GM19023 (cell line): ENCODE measurements around the gene SH3BGRL3.

ENCODE experiments used
- ATAC-seq: cut with Tn5 transposase; IDR thresholded peaks from one replicate; pipeline ENCODE4 v1.9.1; 2021; ENCODE audit warnings: mild to moderate bottlenecking, moderate library complexity; ENCODE audit not compliant: unreplicated experiment

The SH3BGRL3 gene

GRCh38 chr1:26277261-26277661 is 2.6 kb upstream of the SH3BGRL3 start:
- ATAC-seq: no peak

- no peak for ATAC-seq
Observed at GRCh38 chr1:26277719-26278118, 2.2 kb upstream of the SH3BGRL3 start.

GRCh38 chr1:26278303-26278702 is 1.6 kb upstream of the SH3BGRL3 start:
- no peak for ATAC-seq

GRCh38 chr1:26278724-26279455 is 996 bp upstream of the SH3BGRL3 start:
- ATAC-seq: no peak

GRCh38 chr1:26280333-26281042 is 602 bp downstream of the SH3BGRL3 start:
- no peak for ATAC-seq

- ATAC-seq: no peak
Observed at GRCh38 chr1:26281091-26281958, 1.4 kb downstream of the SH3BGRL3 start.

GRCh38 chr1:26281971-26282370 is 2.1 kb downstream of the SH3BGRL3 start:
- no peak for ATAC-seq

- no peak for ATAC-seq
Observed at GRCh38 chr1:26282401-26282918, 2.6 kb downstream of the SH3BGRL3 start.

GRCh38 chr1:26283279-26283853 is 3.5 kb downstream of the SH3BGRL3 start:
- no peak for ATAC-seq

GRCh38 chr1:26283871-26284596 is 4.1 kb downstream of the SH3BGRL3 start:
- ATAC-seq: no peak

- ATAC-seq: no peak
Observed at GRCh38 chr1:26284597-26285347, 4.9 kb downstream of the SH3BGRL3 start.

- no peak for ATAC-seq
Observed at GRCh38 chr1:26285366-26286063, 5.6 kb downstream of the SH3BGRL3 start.

GRCh38 chr1:26286064-26286416 is 6.2 kb downstream of the SH3BGRL3 start:
- no peak for ATAC-seq

- ATAC-seq: no peak
Observed at GRCh38 chr1:26287033-26287711, 7.3 kb downstream of the SH3BGRL3 start.

- no peak for ATAC-seq
Observed at GRCh38 chr1:26287811-26288210, 7.9 kb downstream of the SH3BGRL3 start.

- ATAC-seq: no peak
Observed at GRCh38 chr1:26288311-26288941, 8.5 kb downstream of the SH3BGRL3 start.

- ATAC-seq: no peak
Observed at GRCh38 chr1:26289158-26290059, 9.5 kb downstream of the SH3BGRL3 start.
